ENCODE data around the gene CDCA7.
"Not testable (repeated sequence)": the region's sequence is repeated elsewhere in the genome, so short reads cannot be mapped to it uniquely, and the experiment has no call there.

CDCA7 gene

GRCh38 chr2:173415431-173416381 is 61.0 kb downstream of the CDCA7 start:
- DNase-seq (ENCODE audit: low read depth, low spot score) = no peak
- no peak overlapping the region for H3K9ac ChIP-seq (ENCODE audit: insufficient read length, low read depth)
- TF ChIP-seq SUZ12 (IDR thresholded peaks at IDR 0.05; ENCODE audit: extremely low read depth, insufficient read depth, insufficient read length) (no peak), YY1 (IDR thresholded peaks at IDR 0.05; ENCODE audit: insufficient read depth, insufficient read length) (no peak), ZNF274 (IDR thresholded peaks at IDR 0.05; ENCODE audit: low read depth, low read length) (no peak)

GRCh38 chr2:173416415-173417152 is 61.9 kb downstream of the CDCA7 start:
- H3K4me1 ChIP-seq (ENCODE audit: insufficient read depth, insufficient read length); H3K36me3 ChIP-seq (ENCODE audit: insufficient read depth, insufficient read length, low read length); DNase-seq (ENCODE audit: low read depth, low spot score); H3K9ac ChIP-seq (ENCODE audit: insufficient read length, low read depth); H3K4me3 ChIP-seq (ENCODE audit: insufficient read length, low read depth); H3K9me3 ChIP-seq (ENCODE audit: insufficient read depth, low read length); H3K27me3 ChIP-seq (ENCODE audit: insufficient read depth, insufficient read length): not testable (repeated sequence)

More at GRCh38 chr2:173415431-173416381, 61.0 kb downstream of the CDCA7 start:
- Histone ChIP-seq H3K27me3 (ENCODE audit: insufficient read depth, insufficient read length) (no peaks in the 10 kb centered on the region), H3K4me3 (ENCODE audit: insufficient read length, low read depth) (no peak overlapping the region), H3K36me3 (ENCODE audit: insufficient read depth, insufficient read length, low read length) (no peaks in the 10 kb centered on the region), H3K9me3 (ENCODE audit: insufficient read depth, low read length) (no peaks in the 10 kb centered on the region), H3K4me1 (ENCODE audit: insufficient read depth, insufficient read length) (no peaks in the 10 kb centered on the region)

- TF ChIP-seq SUZ12 (IDR thresholded peaks at IDR 0.05; ENCODE audit: extremely low read depth, insufficient read depth, insufficient read length) = no peak
- TF ChIP-seq YY1 (IDR thresholded peaks at IDR 0.05; ENCODE audit: insufficient read depth, insufficient read length) = no peak
- no peak for TF ChIP-seq ZNF274 (IDR thresholded peaks at IDR 0.05; ENCODE audit: low read depth, low read length)
- no peaks in the 10 kb centered on the region for H3K4me1 ChIP-seq (ENCODE audit: insufficient read depth, insufficient read length)
- H3K9me3 ChIP-seq (ENCODE audit: insufficient read depth, low read length) = no peaks in the 10 kb centered on the region
These were observed 62.7 kb downstream of the CDCA7 start for GRCh38 chr2:173417341-173417740.

GRCh38 chr2:173417802-173418201 is 63.1 kb downstream of the CDCA7 start:
- no peak overlapping the region for H3K4me3 ChIP-seq (ENCODE audit: insufficient read length, low read depth)
- no peak for DNase-seq (ENCODE audit: low read depth, low spot score)
- H3K36me3 ChIP-seq (ENCODE audit: insufficient read depth, insufficient read length, low read length) = no peaks in the 10 kb centered on the region
- H3K4me1 ChIP-seq (ENCODE audit: insufficient read depth, insufficient read length) = no peaks in the 10 kb centered on the region
- H3K9me3 ChIP-seq (ENCODE audit: insufficient read depth, low read length) = no peaks in the 10 kb centered on the region
- H3K27me3 ChIP-seq (ENCODE audit: insufficient read depth, insufficient read length) = no peaks in the 10 kb centered on the region
- no peak overlapping the region for H3K9ac ChIP-seq (ENCODE audit: insufficient read length, low read depth)
- TF ChIP-seq ZNF274 (IDR thresholded peaks at IDR 0.05; ENCODE audit: low read depth, low read length) (no peak), YY1 (IDR thresholded peaks at IDR 0.05; ENCODE audit: insufficient read depth, insufficient read length) (no peak), SUZ12 (IDR thresholded peaks at IDR 0.05; ENCODE audit: extremely low read depth, insufficient read depth, insufficient read length) (no peak)

More at GRCh38 chr2:173417341-173417740, 62.7 kb downstream of the CDCA7 start:
- no peak for DNase-seq (ENCODE audit: low read depth, low spot score)
- no peaks in the 10 kb centered on the region for H3K27me3 ChIP-seq (ENCODE audit: insufficient read depth, insufficient read length)
- no peak overlapping the region for H3K4me3 ChIP-seq (ENCODE audit: insufficient read length, low read depth)
- H3K36me3 ChIP-seq (ENCODE audit: insufficient read depth, insufficient read length, low read length) = no peaks in the 10 kb centered on the region
- no peak overlapping the region for H3K9ac ChIP-seq (ENCODE audit: insufficient read length, low read depth)

Measured in NT2/D1 (cell line).